ENCODE data around the gene UST. TPM values are rescaled to one million over a fixed set of nuclear protein-coding genes. Genes with fewer than 3 reads are reported as not detected.

Gene UST
- total and polyA plus RNA-seq, 2 of the 8 experiments (the other 6 are each of a cell fraction or from before 2014, with no cell fraction given) = 13.5 to 34.5 TPM

DNA sequence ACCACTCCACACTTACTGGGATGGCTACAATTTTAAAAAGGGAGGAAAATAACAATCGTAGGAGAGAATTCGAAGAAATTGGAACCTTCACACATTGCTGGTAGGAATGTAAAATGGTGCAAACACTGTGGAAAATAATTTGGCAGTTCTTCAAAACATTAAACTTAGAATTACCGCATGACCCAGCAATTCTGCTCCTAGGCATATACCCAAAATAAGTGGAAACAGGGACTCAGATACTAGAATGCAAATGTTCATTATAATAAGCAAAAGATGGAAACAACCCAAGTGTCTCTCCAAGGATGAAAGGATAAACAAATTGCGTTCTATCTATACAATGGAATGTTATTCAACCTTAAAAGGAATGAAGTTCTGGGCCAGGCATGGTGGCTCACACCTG lies 325.2 kb downstream of the UST start:
- H2BK120ac ChIP-seq (replicated peaks; ENCODE audit: low read depth, low read length) = no peak overlapping the region
- no peak overlapping the region for H2BK5ac ChIP-seq (ENCODE audit: low read depth, low read length)
- H2AK5ac ChIP-seq (ENCODE audit: low read depth, low read length) = no peak overlapping the region
- WGBS, 2 experiments (ENCODE audit: extremely low coverage in 1 of 2, insufficient coverage in 1 of 2, insufficient read length in 1 of 2, insufficient replicate concordance in 2 of 2, low coverage in 1 of 2, low lambda C conversion rate in 2 of 2, missing lambda C conversion rate in 1 of 2) = 88% methylated on average over 4 of the region's 4 CpGs; no CpG with 5 or more reads in 1 of the 2 experiments
- H2BK20ac ChIP-seq (ENCODE audit: low read length) = no peak overlapping the region
- H3K79me2 ChIP-seq (ENCODE audit: control insufficient read depth in 1 of 2, insufficient read depth in 2 of 2, low read length in 2 of 2) = no peaks in the 10 kb centered on the region
- H2BK12ac ChIP-seq (ENCODE audit: low read depth, low read length) = no peak overlapping the region
- H3K36me3 ChIP-seq (ENCODE audit: control insufficient read depth in 2 of 4, insufficient read depth in 4 of 4, low read length in 3 of 4) = peaks cover 2 to 17% (median 7%) of the 10 kb centered on the region in 4 experiments; a peak in 6 of 8 replicates
- no peak overlapping the region for H3K56ac ChIP-seq (replicated peaks; ENCODE audit: insufficient read length, low read depth, low read length)
- no peak overlapping the region for H4K5ac ChIP-seq (ENCODE audit: insufficient read length, low read depth, low read length)
- H2BK15ac ChIP-seq (ENCODE audit: low read length) = no peak overlapping the region
- TF ChIP-seq TAF1 (IDR thresholded peaks at IDR 0.05; ENCODE audit: low read depth, low read length) = no peak
- no peak for TF ChIP-seq KDM1A (IDR thresholded peaks at IDR 0.05; ENCODE audit: borderline replicate concordance, low read length)
- no peak for TF ChIP-seq SUZ12 (IDR thresholded peaks at IDR 0.05; ENCODE audit: low read length)
- TF ChIP-seq, protein P1, sequence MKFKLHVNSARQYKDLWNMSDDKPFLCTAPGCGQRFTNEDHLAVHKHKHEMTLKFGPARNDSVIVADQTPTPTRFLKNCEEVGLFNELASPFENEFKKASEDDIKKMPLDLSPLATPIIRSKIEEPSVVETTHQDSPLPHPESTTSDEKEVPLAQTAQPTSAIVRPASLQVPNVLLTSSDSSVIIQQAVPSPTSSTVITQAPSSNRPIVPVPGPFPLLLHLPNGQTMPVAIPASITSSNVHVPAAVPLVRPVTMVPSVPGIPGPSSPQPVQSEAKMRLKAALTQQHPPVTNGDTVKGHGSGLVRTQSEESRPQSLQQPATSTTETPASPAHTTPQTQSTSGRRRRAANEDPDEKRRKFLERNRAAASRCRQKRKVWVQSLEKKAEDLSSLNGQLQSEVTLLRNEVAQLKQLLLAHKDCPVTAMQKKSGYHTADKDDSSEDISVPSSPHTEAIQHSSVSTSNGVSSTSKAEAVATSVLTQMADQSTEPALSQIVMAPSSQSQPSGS (IDR thresholded peaks at IDR 0.05; ENCODE audit: low read length) = no peak
- no peak for TF ChIP-seq TCF12 (IDR thresholded peaks at IDR 0.05; ENCODE audit: low read depth, low read length)
- TF ChIP-seq, protein P2, sequence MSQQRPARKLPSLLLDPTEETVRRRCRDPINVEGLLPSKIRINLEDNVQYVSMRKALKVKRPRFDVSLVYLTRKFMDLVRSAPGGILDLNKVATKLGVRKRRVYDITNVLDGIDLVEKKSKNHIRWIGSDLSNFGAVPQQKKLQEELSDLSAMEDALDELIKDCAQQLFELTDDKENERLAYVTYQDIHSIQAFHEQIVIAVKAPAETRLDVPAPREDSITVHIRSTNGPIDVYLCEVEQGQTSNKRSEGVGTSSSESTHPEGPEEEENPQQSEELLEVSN (IDR thresholded peaks at IDR 0.05) = no peak
- no peak overlapping the region for H4K8ac ChIP-seq (ENCODE audit: extremely low read depth, insufficient read depth, low read length)
- H3K4me1 ChIP-seq (replicated peaks in 1 of 4; ENCODE audit: control insufficient read depth in 3 of 4, insufficient read depth in 4 of 4, low read length in 3 of 4) = no peaks in the 10 kb centered on the region
- no peak overlapping the region for H3K4me3 ChIP-seq (ENCODE audit: extremely low read depth in 1 of 4, insufficient read depth in 2 of 4, low read depth in 3 of 4, low read length in 4 of 4)
- no peak overlapping the region for H3K14ac ChIP-seq (ENCODE audit: insufficient read length)
- H3K9me3 ChIP-seq (ENCODE audit: insufficient read depth in 2 of 2, low read depth in 1 of 2, low read length in 1 of 2) = no peaks in the 10 kb centered on the region
- H3K9ac ChIP-seq (replicated peaks in 1 of 4; ENCODE audit: extremely low read depth in 1 of 4, low read depth in 3 of 4, low read length in 3 of 4) = no peak overlapping the region
- H3K79me1 ChIP-seq (ENCODE audit: low read depth, low read length) = no peaks in the 10 kb centered on the region
- FAIRE-seq = no peak
- no peak overlapping the region for H3K4me2 ChIP-seq (ENCODE audit: insufficient read depth in 1 of 2, low read depth in 2 of 2, low read length in 2 of 2)
- no peak for DNase-seq (ENCODE audit: low read depth in 1 of 2, low spot score in 2 of 2)
- peaks cover 0 to 2% of the 10 kb centered on the region in 2 experiments for H4K20me1 ChIP-seq (replicated peaks in 1 of 2; ENCODE audit: control insufficient read depth in 1 of 2, insufficient read depth in 2 of 2, low read length in 2 of 2)
- no peak overlapping the region for H4K91ac ChIP-seq (replicated peaks; ENCODE audit: insufficient read length, low read length)
- H3K23me2 ChIP-seq (ENCODE audit: low read depth, low read length) = no peaks in the 10 kb centered on the region
- no peak overlapping the region for H3K23ac ChIP-seq (ENCODE audit: insufficient read length)
- no peaks in the 10 kb centered on the region for H3K27me3 ChIP-seq (replicated peaks in 1 of 4; ENCODE audit: control insufficient read depth in 3 of 4, extremely low read depth in 1 of 4, insufficient read depth in 3 of 4, low read length in 3 of 4)
- no peak overlapping the region for H3K27ac ChIP-seq (ENCODE audit: low read depth, low read length)
- POLR2A ChIA-PET (ENCODE audit: partially characterized antibody) = no interaction called here
- no peak overlapping the region for H3K4ac ChIP-seq (replicated peaks; ENCODE audit: insufficient read length, low read depth, low read length)
- H3K18ac ChIP-seq (ENCODE audit: extremely low read depth, low read length) = no peak overlapping the region
- H2AFZ ChIP-seq (ENCODE audit: low read length) = no peak overlapping the region
- CTCF ChIA-PET (ENCODE audit: partially characterized antibody) = interaction anchor here (0.8 kb wide), 1 partner anchor 360 kb away, joined by 3 read pairs; no protein-coding TSS in a partner anchor

Data from H1 (cell line).